ENCODE data around the gene DUOX2.
"Not testable (repeated sequence)": the region's sequence is repeated elsewhere in the genome, so short reads cannot be mapped to it uniquely, and the experiment has no call there.

The DUOX2 gene

DNA sequence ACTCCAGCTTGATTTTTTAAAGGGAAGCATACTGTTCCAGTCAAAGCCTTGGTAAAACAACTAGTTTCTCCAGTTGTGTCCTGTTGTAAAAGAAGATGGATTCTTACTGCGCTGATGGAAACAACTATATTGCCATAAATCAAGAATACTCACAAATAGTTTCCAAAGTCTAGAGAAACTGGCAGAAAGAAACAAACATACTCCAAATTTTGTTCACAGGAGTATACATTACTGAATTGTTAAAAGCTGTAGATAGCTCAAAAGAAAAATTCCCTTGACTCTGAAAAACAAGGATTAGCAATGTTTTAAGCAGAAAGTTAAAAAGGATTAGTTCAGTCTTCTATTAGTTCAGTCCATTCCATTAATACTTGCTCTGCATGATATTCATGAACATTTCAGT lies 63.4 kb downstream of the DUOX2 start:
- no peaks in the 10 kb centered on the region for H3F3A ChIP-seq (ENCODE audit: low read depth)
- TF ChIP-seq, protein P1, sequence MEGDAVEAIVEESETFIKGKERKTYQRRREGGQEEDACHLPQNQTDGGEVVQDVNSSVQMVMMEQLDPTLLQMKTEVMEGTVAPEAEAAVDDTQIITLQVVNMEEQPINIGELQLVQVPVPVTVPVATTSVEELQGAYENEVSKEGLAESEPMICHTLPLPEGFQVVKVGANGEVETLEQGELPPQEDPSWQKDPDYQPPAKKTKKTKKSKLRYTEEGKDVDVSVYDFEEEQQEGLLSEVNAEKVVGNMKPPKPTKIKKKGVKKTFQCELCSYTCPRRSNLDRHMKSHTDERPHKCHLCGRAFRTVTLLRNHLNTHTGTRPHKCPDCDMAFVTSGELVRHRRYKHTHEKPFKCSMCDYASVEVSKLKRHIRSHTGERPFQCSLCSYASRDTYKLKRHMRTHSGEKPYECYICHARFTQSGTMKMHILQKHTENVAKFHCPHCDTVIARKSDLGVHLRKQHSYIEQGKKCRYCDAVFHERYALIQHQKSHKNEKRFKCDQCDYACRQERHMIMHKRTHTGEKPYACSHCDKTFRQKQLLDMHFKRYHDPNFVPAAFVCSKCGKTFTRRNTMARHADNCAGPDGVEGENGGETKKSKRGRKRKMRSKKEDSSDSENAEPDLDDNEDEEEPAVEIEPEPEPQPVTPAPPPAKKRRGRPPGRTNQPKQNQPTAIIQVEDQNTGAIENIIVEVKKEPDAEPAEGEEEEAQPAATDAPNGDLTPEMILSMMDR (conservative IDR thresholded peaks at IDR 0.05; ENCODE audit: low read length) = no peak
- no peak for TF ChIP-seq EZH2phosphoT487 (IDR thresholded peaks at IDR 0.05; ENCODE audit: borderline replicate concordance)

DNA sequence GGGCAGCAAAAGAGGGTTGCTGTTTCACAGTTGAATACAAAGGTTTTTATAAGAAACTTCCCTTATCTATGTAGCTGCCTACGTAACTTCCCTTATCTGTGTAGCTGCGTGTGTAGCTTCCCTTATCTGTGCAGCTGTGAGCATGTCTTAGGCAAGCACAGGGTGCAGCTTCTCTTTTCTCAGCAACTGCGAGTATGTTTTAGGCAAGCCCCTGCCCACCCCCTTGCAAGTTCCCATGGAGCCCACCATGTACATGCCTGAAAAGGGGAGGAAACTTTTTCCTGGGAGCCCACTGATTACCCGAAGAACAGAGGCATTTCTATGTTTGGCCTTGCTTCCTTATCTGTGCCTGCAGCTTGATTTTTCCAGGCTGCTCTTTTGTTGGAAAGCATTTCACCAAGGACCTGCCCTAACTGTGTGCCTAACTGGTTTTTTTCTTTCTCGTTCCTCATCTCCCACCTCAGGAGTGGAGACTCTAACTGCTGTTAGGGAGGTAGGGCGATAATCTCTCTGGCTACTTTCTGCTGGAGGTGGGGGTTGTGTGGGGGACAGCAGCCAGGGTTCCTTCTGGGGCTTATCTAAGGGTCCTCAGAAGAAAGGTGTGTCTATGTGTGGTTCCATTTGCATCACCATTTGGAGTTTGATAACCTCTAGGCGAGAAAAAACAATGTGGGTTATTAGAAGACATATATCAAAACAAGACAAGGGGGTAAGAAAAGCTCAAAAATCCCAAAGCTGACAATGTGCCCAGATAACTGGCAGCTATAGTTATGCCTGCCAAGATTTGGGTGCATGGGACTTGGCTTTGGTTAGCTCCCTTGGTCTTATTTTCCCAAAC lies 65.0 kb downstream of the DUOX2 start:
- H3K27me3 ChIP-seq (ENCODE audit: insufficient read depth, low read length, poor library complexity, severe bottlenecking) = no peaks in the 10 kb centered on the region
- no peak overlapping the region for H3K4me2 ChIP-seq (ENCODE audit: low read depth, low read length, poor library complexity, severe bottlenecking)
- H3K79me2 ChIP-seq (ENCODE audit: insufficient read depth, low read length) = no peaks in the 10 kb centered on the region
- H2AFZ ChIP-seq (ENCODE audit: low read length) = no peak overlapping the region
- H3F3A ChIP-seq (ENCODE audit: low read depth) = no peaks in the 10 kb centered on the region
- H3K36me3 ChIP-seq (ENCODE audit: insufficient read depth, low read length) = peaks cover 64% of the 10 kb centered on the region
- H3K9me2 ChIP-seq (replicated peaks; ENCODE audit: low read depth, low read length) = no peaks in the 10 kb centered on the region
- H3K4me3 ChIP-seq (ENCODE audit: low read length, poor library complexity, severe bottlenecking) = no peak overlapping the region
- peaks cover 17% of the 10 kb centered on the region; the same call in 1 of the 2 replicates for H3K9me3 ChIP-seq (ENCODE audit: insufficient read depth, low read depth, low read length)
- H4K20me1 ChIP-seq (ENCODE audit: insufficient read depth, low read length, poor library complexity, severe bottlenecking) = no peaks in the 10 kb centered on the region
- TF ChIP-seq EZH2phosphoT487 (IDR thresholded peaks at IDR 0.05; ENCODE audit: borderline replicate concordance) = no peak
- no peak overlapping the region for H3K9ac ChIP-seq (ENCODE audit: low read depth, low read length, poor library complexity, severe bottlenecking)
- no peaks in the 10 kb centered on the region for H3K4me1 ChIP-seq (ENCODE audit: insufficient read depth, low read length, poor library complexity, severe bottlenecking)

More for the DNA sequence above, 63.4 kb downstream of the DUOX2 start:
- Histone ChIP-seq H3K36me3 (ENCODE audit: insufficient read depth, low read length) (peaks cover 64% of the 10 kb centered on the region), H3K4me1 (ENCODE audit: insufficient read depth, low read length, poor library complexity, severe bottlenecking) (no peaks in the 10 kb centered on the region), H3K79me2 (ENCODE audit: insufficient read depth, low read length) (no peaks in the 10 kb centered on the region), H2AFZ (ENCODE audit: low read length) (no peak overlapping the region), H3K9ac (ENCODE audit: low read depth, low read length, poor library complexity, severe bottlenecking) (no peak overlapping the region), H4K20me1 (ENCODE audit: insufficient read depth, low read length, poor library complexity, severe bottlenecking) (no peaks in the 10 kb centered on the region), H3K9me3 (ENCODE audit: insufficient read depth, low read depth, low read length) (peaks cover 17% of the 10 kb centered on the region; the same call in 1 of the 2 replicates), H3K27me3 (ENCODE audit: insufficient read depth, low read length, poor library complexity, severe bottlenecking) (no peaks in the 10 kb centered on the region), H3K4me2 (ENCODE audit: low read depth, low read length, poor library complexity, severe bottlenecking) (no peak overlapping the region), H3K9me2 (replicated peaks; ENCODE audit: low read depth, low read length) (no peaks in the 10 kb centered on the region), H3K4me3 (ENCODE audit: low read length, poor library complexity, severe bottlenecking) (no peak overlapping the region)

DNA sequence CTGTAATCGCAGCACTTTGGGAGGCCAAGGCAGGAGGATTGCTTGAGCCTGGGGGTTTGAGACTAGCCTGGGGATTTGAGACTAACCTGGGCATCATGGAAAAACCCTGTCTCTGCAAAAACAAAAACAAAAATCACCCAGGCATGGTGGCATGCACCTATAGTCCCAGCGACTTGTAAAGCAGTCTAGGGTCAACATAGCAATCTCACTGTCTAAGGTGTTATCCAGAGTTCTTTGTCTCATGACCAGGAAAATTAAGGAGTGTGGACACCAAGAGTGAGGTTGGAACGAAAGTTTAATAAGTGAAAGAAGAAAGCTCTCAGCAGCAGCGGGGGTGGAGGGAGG lies 65.6 kb downstream of the DUOX2 start:
- H3K9me3 ChIP-seq (ENCODE audit: insufficient read depth, low read depth, low read length) = peaks cover 17% of the 10 kb centered on the region; the same call in 1 of the 2 replicates
- not testable (repeated sequence) for H2AFZ ChIP-seq (ENCODE audit: low read length); H3K4me1 ChIP-seq (ENCODE audit: insufficient read depth, low read length, poor library complexity, severe bottlenecking); H3K4me3 ChIP-seq (ENCODE audit: low read length, poor library complexity, severe bottlenecking); H3K79me2 ChIP-seq (ENCODE audit: insufficient read depth, low read length); H3K9ac ChIP-seq (ENCODE audit: low read depth, low read length, poor library complexity, severe bottlenecking); H3K4me2 ChIP-seq (ENCODE audit: low read depth, low read length, poor library complexity, severe bottlenecking); H3F3A ChIP-seq (ENCODE audit: low read depth); H4K20me1 ChIP-seq (ENCODE audit: insufficient read depth, low read length, poor library complexity, severe bottlenecking); H3K9me2 ChIP-seq (replicated peaks; ENCODE audit: low read depth, low read length); H3K27me3 ChIP-seq (ENCODE audit: insufficient read depth, low read length, poor library complexity, severe bottlenecking)
- H3K36me3 ChIP-seq (ENCODE audit: insufficient read depth, low read length) = peaks cover 64% of the 10 kb centered on the region

DNA sequence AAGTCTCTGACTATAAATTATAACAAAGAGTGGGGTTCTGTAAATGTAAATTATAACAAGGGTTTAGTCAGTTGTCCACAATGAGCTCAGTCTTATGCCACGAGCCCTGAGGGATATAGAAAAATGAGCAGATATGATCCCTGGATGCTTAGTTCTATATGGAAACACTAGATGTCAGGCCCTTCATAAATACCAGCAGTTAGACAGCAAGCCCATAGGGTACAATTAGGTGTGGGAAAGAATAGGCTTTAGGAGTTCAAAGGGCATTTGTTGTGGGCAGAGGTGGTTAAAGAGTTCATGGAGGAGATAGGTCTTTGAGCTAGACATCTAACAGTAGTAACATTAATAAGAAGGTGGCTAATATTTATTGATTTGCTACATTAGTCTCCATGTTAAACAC lies 69.7 kb downstream of the DUOX2 start:
- H2AFZ ChIP-seq (ENCODE audit: low read length); H3K27me3 ChIP-seq (ENCODE audit: insufficient read depth, low read length, poor library complexity, severe bottlenecking); H3K79me2 ChIP-seq (ENCODE audit: insufficient read depth, low read length); H3K9me3 ChIP-seq (ENCODE audit: insufficient read depth, low read depth, low read length); H3K4me2 ChIP-seq (ENCODE audit: low read depth, low read length, poor library complexity, severe bottlenecking); H4K20me1 ChIP-seq (ENCODE audit: insufficient read depth, low read length, poor library complexity, severe bottlenecking); H3K4me1 ChIP-seq (ENCODE audit: insufficient read depth, low read length, poor library complexity, severe bottlenecking); H3K4me3 ChIP-seq (ENCODE audit: low read length, poor library complexity, severe bottlenecking); H3K9me2 ChIP-seq (replicated peaks; ENCODE audit: low read depth, low read length); H3F3A ChIP-seq (ENCODE audit: low read depth); H3K9ac ChIP-seq (ENCODE audit: low read depth, low read length, poor library complexity, severe bottlenecking): not testable (repeated sequence)
- H3K36me3 ChIP-seq (ENCODE audit: insufficient read depth, low read length) = peaks cover 26% of the 10 kb centered on the region; the same call in 1 of the 2 replicates

DNA sequence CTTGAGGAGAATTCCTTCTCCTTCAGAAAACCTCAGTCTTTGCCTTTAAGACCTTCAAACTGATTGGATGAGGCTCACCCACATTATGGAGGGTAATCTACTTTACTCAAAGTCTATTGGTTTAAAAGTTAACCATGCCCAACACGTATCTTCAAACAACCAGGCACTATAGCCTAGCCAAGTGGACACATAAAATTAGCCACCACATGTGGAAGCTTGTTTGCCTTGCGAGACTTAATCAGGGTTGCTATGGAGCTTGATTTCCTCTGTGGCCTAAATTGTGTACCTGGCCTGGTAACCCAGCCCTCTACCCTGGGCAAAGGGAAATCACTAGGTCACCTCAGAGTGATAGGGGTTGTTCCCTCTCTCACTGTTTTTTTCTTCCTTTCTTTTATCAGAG lies 71.1 kb downstream of the DUOX2 start:
- not testable (repeated sequence) for H3K9me3 ChIP-seq (ENCODE audit: insufficient read depth, low read depth, low read length); H4K20me1 ChIP-seq (ENCODE audit: insufficient read depth, low read length, poor library complexity, severe bottlenecking); H3K9me2 ChIP-seq (replicated peaks; ENCODE audit: low read depth, low read length); H3K79me2 ChIP-seq (ENCODE audit: insufficient read depth, low read length); H3K27me3 ChIP-seq (ENCODE audit: insufficient read depth, low read length, poor library complexity, severe bottlenecking); H3K9ac ChIP-seq (ENCODE audit: low read depth, low read length, poor library complexity, severe bottlenecking); H3K4me2 ChIP-seq (ENCODE audit: low read depth, low read length, poor library complexity, severe bottlenecking); H2AFZ ChIP-seq (ENCODE audit: low read length); H3K4me1 ChIP-seq (ENCODE audit: insufficient read depth, low read length, poor library complexity, severe bottlenecking); H3F3A ChIP-seq (ENCODE audit: low read depth); H3K4me3 ChIP-seq (ENCODE audit: low read length, poor library complexity, severe bottlenecking)
- peaks cover 13% of the 10 kb centered on the region; the same call in 1 of the 2 replicates for H3K36me3 ChIP-seq (ENCODE audit: insufficient read depth, low read length)

All from Loucy (cell line).